IPS-NIHi11 (cell line): ENCODE results near the gene PDCL3.

Experiments used
- DNase-seq: peaks from one replicate; pipeline ENCODE4 v3.0.0; 2012; ENCODE audit warnings: mixed read lengths, low spot score

The PDCL3 gene

DNA sequence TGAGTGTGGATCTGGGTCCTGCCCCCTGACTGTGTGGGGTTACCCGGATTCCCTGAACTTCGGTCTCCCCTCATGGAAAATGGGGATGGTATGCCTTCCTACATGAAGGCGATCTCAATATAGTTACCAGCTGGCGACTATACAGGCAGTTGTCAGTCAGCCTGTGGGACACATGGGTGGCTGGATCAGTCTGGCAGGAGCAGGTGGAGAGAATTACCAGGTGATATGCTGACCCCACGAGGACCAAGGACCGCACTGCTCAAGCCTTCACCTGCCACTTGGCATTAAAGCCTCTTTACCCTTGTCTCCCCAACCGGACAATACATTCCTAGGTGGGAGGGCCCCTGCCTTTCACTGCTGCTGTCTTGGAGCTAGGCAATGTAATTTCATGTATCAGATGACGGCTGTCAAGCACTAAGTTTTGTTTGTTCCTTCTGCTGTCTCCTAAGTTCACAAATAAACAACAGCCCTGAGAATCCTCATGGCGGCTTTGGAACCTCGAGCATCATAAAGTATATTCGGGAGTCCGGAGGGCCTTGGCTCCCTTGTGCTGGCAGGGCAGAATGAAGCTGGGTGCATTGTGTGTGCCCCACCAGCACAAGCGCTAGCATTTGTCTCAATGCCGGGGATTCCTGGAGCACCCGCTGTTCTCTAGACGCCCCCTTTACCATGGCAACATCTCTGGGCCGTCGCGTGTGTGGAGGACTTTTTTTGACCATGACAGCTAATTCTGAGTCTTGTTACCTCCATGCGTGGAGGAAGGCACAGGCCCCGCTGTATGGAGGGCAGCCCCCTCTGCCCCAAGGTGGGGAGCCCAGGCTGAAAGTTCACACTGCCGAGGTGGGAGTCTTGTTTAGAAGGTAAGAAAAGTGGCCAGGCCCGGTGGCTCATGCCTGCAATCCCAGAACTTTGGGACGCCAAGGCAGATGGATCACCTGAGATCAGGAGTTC lies 48.6 kb downstream of the PDCL3 start:
- no peak for DNase-seq

DNA sequence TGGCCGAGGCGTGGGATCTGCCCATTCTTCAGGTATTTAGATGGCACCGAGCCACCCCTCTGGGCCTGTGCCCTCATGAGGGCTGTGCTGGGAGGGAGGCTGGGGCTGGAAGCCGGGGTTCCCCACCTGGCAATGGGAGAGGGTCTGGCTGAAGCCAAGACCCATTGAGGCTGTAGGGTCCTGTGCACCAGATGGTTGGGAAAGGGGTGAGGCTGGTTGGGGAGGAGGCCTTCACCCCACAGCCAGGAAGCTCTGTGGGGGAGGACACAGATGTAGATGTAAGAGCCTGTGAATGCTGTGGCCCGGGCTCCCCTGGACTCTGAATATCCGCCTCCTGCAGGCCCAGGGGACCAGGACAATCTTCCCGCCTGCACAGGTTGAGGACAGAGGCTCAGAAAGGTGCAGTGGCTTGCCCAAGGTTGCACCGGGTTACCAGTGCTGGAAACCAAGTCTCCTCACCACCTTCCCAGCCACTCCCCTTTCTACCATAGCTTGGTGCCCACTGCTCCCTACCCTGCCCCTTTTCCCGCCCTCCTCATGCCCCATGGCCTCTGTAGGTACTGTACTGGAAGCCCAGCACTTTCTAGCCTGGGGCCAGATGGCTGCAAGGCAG lies 49.7 kb downstream of the PDCL3 start:
- DNase-seq, result no peak

DNA sequence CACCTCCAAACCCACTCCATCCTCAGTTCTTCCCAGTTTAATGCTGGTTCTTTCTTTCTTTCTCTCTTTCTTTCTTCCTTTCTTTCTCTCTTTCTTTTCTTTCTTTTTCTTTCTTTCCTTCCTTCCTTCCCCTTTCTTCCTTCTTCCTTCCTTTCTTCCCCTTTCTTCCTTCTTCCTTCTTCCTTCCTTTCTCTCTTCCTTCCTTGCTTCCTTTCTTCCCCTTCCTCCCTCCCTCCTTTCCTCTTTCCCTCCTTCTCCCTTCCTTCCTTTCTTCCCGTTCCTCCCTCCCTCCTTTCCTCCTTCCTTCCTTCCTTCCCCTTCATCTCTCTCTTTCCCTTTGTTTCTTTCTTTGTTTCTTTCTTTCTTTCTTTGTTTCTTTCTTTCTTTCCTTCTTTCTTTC lies 50.9 kb downstream of the PDCL3 start:
- DNase-seq, result no peak

DNA sequence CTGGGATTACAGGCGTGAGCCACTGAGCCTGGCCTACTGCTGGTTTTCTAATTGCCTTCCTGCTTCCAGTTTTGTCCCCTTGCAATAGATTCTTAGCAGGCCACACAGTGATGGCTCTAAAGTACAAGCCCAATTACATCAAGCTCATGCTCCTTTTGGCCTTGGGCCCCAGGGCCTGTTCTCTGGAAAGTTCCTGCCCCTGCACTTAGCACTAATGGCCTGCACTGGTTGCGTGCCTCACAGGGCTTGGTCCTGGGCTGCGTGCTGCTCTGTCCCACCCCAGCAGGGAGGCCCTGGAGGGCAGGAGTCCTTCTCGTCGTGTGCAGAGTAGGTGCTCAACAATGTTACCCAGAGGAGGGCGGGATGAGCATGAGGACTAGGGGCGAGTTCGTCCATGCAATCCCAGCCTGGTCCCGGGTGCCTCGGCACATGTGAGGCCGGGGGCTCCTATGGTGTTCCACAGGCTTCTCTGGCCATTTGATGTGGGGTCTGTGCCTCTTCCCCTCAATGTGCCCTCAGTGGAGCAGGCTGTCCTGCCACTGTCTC lies 51.7 kb downstream of the PDCL3 start:
- DNase-seq, result no peak

GRCh38 chr2:100615471-100615870 lies 52.7 kb downstream of the PDCL3 start:
- DNase-seq, result no peak

- DNase-seq, result no peak
Observed at GRCh38 chr2:100615886-100616285, 53.1 kb downstream of the PDCL3 start.

- no peak for DNase-seq
Observed at GRCh38 chr2:100616841-100617390, 54.1 kb downstream of the PDCL3 start.

DNA sequence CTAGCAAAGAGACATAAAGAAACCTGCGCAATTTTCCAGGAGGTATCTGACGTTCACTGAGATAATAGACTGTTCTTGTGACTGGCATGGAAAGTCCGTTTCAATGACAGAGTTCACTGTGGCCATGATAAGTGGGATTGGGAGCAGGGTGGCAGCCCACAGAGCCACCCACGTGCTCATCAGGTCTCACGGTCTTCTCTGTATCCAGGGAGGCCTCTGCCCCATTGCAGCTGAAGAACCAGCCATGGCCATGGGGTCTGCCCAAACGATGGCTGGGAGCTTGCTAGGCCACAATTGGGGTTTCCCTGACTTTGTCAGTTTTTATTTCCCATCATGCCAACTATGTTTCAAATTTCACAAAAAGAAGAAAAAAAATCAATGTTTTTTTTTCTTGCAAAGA lies 57.2 kb downstream of the PDCL3 start:
- no peak for DNase-seq

GRCh38 chr2:100620481-100620880 lies 57.7 kb downstream of the PDCL3 start:
- no peak for DNase-seq

DNA sequence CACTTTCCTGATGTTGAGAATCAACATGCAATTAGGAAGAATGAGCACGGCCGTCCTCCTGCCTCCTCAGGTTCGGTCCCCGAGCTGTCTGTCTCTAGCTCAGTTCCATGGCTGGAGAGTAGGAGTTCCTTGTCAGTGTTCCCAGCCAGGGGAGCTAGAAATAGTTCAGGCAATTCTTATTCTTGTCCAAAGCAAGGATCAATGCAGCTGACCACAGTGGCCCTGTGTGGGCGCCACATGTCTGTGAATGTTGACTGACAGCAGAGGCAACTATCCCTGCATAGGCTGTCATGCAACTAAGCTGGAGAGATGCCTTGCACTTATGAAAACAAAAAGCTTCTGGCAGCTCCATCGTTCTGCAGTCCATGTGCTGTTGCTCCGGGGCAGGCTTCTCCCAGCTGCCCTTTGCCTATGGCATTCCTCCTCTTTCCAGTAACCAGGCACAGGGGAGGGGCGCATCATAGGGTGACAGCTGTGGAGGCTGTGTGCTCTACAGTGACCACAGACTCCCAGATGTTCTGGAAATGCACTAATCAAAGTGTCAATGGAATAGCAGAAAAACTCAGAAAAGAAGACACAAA lies 58.7 kb downstream of the PDCL3 start:
- DNase-seq, result no peak

GRCh38 chr2:100623033-100623715 lies 60.4 kb downstream of the PDCL3 start:
- no peak for DNase-seq

DNA sequence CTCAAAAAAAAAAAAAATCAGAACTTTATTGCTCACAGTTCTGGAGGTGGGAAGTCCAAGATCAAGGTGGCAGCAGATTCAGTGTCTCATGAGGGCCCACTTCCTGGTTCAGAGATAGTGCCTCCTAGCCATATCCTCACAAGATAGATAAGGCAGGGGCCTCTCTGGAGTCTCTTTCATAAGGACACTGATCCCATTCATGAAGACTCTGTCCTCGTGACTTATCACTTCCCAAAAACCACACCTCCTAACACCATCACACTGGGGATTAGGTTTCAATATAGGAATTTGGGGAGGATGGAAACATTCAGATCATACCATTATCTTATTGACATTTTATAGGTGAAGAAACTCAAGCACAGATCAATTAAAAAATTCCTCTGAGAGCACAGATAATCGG lies 61.1 kb downstream of the PDCL3 start:
- no peak for DNase-seq

- no peak for DNase-seq
Observed at GRCh38 chr2:100624536-100624935, 61.7 kb downstream of the PDCL3 start.

DNA sequence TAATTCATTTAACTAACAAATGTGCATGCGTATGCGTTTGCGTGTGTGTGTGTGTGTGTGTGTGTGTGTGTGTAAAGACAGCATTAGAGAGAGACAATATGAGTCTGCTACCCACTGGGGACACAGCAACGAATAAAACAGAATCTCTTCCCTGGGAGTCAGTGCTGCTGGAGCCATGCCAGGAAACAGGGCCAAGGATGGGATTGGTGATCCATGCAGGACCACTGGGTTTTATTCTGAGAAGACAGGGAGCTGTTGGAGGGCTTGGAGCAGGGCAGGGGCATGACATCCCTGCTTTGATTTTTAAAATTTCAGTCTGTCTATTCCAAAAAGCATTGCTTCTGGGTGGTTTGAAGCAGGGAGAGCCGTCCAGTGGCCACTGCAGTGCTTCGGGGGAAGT lies 62.9 kb downstream of the PDCL3 start:
- DNase-seq, result no peak
